ENCODE results near the gene RIOK1.

- no peak for TF ChIP-seq POLR2AphosphoS5 (IDR thresholded peaks at IDR 0.05; ENCODE audit: low read depth, low read length)
- no peak for TF ChIP-seq TAF1 (IDR thresholded peaks at IDR 0.05; ENCODE audit: borderline replicate concordance, low read depth, low read length)
Measured at GRCh38 chr6:7411328-7411727, 21.7 kb downstream of the RIOK1 start.

All from GM12892 (cell line).